ENCODE results near the gene SLC22A7.

SLC22A7 gene

DNA sequence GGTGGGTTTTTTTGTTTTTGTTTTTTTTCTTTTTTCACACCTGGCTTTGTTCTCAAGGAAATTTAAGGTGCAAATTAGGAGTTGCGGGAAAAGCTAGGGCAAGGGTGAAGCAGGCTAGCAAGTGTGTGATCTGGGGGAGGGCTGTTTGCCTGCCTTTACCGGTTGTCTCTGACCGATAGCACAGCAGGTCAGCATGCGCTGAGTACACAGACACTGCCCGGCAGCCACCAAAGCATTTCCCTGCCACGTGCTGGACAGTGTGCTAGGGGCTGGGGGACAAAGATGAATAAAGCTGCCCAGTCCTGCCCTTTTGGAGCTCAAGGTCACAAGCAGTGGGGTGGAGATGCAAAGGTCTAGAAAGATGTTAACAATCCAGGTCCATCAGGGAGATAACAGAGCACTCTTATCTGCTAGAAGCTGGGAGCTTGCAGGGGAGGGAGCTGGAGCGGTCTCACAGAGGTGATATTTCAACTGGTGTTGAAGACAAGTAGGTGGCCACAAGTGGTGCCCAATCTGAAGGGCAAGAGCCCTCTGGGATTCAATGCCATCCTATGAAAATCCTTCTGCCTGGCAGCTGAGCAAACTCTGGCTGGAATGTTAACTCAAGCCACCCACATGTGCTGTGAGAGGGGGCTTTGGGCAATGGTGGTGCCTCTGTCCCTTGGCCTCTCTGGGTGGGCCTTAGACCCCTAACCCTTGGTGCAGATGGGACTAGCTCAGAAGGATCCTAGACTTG lies 30.3 kb upstream of the SLC22A7 start:
- no peak for DNase-seq

DNA sequence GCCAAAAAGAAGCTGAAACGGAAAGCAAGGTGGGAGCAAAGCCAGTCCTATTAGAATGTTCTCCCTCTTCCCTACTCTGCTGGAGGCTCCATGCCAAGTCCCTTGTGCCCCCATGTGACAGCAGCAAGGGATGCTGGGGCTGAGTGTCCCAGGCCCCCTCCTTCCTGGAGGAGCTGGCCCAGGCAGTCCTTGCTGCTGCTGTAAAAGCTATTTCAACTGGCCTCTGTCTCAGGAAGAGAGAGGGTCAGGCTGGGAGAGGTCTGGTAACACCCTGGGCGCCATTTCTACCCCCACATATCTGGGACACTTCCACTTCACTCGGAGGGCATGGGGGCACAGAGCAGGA lies 29.7 kb upstream of the SLC22A7 start:
- DNase-seq = peak; percentile 7

DNA sequence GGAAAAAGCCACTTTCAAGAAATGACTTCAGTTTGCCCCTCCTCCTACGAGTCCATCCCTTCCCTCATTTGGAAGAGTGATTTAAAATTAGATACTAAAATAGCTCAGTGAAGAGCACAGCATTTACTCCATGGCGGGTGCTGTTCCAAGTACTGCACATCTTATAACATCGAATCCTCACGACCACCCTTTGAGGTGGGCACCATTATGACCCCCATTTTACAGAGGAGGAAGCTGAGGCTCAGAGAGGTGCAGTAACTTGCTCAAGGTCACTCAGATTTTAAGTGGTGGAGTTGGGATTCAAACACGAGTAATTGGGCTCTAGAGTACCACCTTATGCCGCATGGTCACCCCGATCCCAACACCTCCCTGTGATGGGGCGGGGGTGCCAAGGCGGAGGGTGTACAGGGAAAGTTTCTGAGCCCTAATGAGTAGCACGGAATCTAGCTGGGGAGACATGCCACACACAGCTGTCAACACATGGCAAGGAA lies 29.2 kb upstream of the SLC22A7 start:
- DNase-seq = no peak

DNA sequence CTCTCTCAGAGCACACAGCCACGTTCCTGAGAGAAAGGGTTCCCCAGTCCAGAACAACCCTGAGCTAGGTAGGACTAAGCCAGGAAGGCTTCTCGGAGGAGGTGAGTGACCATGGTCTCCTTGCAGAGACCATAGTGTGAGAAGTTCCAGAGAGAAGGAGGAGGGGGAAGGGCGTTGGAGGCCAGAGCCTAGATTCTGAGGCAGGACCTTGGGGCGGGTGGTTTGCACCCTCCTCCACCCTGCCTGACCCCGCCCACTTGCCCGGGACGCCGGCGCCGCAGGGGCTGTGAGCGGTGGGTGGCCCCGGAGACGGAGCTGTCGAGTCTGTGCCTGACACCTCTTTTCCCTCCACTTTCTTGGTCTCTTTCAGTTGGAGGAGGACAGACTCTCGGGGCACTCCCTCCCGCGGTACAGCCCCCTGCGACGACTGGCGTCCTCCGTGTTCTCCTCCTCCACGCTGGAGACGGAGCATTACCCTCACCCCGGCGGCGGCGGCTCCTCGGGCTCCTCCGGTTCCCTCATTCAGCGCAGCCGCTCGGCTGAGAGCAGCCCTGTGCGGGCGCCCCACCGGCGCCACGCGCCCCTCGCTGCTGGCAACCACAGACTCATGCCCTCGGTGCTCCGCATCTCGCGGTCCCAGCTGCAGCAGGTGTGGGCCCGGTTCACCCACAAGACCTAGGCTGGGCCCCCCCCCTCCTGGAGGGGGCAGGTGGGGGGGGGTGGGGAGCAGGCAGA lies 28.6 kb upstream of the SLC22A7 start:
- no peak for DNase-seq

DNA sequence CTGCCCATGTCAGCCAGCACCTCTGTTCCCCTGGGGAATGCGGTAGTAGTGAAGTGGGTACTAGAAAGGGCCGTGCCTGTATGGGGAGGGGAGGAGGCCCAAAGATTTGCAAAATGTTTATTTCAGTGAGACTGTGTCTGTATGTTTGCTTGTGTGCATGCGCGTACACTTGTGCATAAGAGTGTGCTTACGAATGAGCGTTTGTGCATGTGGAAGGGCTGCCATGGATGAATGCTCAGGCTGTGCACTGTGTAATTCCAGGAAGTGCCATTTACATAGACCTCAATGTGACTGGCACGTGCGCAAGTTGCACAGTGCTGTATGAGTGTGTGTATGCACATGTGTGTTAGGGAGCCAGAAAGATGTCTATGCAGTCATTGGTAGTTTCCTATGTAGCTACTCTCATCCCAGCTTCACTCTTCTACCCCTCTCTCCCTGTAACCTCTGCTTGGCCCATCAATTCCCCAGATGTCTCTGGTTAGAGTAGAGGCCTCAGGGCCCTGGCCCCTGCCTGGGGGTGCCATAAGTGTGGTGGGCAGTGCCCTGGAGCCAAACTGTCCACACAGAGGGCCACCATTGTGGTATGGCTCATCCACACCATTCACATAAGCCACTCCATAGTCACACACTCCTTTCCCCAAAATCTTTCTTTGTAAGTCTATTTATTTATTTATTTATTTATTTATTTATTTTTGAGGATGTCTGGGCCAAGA lies 26.8 kb upstream of the SLC22A7 start:
- DNase-seq = no peak

DNA sequence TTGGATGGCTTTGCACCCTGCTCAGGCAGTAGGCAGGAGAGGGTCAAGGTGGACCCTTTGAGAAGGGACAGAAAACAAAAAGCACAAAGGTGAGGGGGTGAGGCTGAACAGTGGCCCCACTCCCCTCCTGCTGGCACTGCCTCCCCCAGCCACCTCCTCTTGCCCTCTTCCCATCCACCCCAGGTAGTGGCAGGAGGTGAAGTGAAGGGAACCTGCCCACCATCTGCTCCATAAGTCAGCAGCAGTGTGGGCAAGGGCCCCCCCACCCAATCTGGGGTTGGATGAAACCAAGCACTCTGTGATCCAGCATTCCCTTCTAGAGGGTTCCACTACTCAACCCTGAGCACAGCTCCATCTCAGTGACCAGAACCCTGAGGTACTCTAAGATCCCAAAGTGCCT lies 26.1 kb upstream of the SLC22A7 start:
- DNase-seq = no peak

DNA sequence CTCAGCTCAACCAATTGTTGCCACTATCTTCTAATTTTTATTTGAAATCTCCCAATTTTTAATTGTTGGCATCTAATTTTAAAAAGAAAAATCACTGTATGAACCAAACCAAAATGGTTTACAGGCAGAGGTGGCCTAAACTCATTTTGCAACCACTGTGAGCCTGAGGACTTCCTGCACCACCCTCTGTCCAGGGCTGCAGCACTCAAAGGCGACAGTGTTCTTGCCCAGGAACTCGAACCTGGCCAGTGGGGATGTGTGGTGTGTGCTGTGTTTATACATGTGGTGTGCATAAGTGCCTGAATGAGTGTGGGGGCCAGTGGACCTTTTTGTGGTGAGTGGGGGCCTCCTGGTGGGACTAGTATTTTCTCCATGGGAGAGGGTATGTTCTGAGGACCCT lies 24.4 kb upstream of the SLC22A7 start:
- no peak for DNase-seq

DNA sequence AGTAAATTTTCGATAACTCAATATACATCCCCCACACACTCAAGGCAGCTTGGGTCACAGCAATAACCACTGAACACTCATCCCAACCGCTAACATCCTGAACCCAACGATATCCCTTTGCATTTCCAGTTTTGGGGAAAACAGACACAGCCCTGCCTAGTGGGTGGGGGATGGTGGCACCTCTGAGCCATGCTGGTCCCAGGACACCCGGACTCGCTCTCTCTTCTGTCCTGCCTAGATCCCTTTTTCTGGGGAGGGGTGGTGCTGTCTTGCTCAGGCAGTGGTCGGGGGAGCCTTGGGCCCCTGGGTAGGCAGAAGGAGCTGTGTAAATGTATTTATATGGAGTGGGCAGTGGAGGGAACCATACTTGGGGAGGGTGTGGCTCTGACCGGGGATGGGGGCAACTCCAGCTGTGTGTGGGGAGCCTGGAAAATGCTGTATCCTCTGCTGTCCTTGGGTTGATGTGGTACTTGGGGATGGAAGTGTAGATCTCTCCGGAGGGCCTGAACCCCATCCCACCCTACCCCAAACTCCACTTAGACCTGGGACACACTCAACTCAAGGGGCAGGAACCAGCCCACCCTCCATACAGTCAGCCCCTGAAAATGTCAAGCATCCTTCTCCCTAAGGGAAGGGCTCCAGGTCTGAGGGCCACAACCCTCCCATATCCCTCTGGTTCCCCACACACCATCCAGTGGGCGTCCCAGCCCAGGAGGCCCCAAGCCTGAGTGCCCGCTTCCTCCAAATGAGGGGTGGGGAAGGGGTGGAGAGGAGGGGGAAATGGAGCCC lies 23.7 kb upstream of the SLC22A7 start:
- no peak for DNase-seq

DNA sequence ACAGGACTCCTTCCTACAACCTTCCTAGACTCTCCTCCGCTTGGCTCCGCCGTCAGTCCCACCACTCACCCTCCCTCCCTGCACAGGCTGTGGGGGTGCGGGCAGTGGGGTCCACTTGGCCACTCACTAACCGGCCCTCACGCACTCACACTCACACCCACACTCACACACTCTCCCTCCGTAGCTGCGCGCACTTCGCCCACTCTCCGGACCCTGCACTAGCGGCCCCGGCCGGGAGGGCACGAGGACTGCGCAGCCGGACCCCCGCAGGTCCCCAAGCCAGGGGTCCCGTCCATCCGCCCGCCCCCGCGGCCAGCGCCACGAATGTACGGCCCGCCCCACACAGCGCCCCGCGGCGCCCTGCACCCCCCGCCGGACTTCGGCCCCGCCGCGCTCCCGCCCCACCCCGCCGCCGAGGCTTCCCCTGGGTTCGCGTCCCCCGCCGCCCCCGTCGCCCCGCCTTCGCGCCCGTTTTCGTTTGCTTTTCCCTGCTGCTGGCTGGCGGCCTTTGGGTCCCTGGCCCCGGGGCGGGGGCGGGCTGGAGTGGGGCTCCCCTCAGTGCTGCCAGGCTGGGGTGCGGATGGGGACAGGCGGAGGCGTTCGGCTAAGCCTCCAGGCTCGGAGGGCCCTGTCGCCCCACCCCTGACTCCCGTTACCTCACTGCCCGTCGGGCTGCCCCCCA lies 23.0 kb upstream of the SLC22A7 start:
- DNase-seq = no peak

DNA sequence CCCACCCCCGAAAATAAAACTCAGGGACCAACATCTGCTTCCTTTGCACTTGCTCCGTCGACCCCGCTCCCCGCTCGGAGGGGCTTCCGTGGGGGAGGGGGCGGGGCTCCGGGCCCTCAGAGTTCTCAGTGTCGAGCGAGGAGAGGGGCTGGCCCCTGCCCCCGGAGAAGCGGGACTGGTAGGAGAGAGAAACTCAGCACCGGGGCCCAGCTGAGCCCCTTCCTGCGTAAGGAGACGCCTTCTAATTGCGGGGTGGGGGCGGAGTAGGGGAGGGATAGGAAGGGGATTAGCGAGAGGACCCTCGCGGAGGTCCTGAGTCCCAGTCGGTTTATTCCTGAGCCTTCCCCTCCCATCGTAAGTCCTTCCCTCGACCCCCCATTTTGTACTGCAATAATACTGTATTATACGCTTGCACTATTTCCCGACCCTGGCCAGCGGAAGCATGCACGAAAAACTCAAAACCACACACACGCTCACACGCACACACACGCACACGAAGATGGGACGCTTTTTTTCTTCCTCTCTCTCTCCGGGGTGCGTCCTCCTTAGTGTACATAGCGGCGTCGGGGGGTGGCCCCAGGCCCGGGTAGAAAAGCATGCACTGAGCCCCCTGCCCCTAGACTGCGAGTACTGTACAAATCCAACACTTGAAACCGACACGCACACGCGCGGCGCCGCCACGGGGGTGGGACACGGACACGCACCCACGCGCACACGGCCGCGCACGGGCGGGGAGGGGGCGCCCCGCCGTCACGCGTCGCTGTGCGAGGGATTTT lies 22.1 kb upstream of the SLC22A7 start:
- DNase-seq = no peak

DNA sequence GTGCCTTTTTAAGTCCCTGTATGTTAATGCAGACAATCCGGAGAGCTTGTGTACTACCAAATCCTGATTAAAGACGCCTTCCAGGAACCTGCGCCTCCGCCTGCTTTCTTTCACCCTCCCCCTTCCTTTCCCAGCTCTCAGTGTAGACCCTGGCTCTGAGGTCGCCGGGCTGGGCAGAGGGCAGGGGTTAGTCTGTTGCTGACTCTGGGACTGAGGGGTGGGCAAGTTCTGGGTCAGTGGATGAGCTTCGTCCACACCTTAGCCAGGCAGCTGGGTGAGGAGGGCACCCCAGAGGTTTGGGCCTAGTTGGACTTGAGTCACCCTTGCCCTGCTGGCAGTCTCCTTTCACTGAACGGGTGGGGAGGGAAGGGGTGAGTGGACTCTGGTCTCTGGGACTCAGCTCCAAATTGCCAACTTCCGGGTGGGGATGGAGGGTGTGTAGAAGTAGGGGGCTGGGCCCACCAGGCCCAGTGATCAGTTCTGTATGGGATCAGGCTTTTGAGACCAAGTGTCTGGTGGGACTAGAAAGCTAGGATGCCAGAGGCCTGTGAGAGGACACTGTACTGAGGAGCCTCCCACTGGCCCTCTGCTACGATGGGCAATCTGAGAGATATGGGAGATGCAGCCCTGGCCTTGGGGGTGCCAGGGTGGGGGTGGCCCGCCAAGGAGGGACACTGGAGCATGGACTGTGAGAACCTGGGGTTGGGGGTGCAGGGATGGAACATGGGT lies 21.3 kb upstream of the SLC22A7 start:
- no peak for DNase-seq

DNA sequence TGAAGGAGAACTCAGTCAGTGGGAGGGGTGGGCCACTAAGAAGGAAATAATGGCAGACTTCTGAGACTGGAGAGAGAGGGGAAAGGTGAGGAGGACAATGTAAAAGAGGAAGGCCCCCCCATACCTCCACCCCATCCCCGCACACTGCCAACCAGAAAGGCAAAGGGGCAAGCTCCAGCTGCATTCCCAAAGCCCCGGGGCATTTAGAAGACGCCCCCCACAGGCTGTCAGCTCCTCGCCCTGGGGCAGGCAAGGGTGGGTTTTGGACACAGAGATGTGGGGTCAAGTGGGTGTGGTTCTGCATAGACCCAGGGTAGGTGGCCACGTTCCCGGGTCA lies 20.8 kb upstream of the SLC22A7 start:
- DNase-seq = no peak

DNA sequence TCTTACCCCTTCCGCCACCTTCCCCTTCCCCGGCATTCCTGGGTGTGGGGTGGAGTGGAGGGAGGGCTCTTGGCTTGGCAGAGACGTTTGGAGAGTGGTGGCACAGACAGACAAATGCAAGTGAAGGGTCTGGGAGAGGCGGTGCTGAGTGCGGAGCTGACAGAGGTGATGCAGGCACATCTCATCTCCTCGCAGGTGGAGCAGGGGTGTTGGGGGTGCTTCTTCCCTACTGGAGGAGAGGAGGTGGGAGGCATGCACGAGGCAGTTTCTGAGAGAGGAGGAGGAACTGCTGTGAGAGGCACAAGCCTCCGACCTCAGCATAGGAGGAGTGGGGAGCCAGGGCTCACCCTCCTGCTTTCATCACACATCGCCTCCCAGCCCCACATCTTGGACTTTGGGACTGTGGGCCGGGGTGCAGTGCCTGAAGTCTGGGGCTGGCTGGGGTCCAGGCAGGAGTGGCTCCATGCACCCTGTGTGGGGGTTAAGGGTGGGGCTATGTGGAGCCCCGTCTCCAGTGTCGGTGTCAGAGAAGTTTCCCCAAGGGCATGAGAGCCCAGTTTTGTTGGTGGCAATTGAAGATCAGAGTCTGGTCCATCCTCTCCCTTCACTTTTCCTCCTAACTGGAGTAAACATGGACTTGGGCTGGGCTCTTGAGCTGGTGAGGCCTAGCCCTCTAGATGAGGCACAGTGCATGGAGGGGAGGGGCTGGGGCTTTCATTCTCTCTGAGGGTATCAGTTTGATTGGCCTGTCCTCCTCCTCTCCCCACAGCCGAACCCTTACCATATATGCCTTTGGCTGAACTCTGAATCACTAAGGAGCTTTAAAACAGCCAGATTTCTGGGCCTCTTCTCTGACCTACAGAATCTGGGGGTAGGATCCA lies 20.2 kb upstream of the SLC22A7 start:
- no peak for DNase-seq

DNA sequence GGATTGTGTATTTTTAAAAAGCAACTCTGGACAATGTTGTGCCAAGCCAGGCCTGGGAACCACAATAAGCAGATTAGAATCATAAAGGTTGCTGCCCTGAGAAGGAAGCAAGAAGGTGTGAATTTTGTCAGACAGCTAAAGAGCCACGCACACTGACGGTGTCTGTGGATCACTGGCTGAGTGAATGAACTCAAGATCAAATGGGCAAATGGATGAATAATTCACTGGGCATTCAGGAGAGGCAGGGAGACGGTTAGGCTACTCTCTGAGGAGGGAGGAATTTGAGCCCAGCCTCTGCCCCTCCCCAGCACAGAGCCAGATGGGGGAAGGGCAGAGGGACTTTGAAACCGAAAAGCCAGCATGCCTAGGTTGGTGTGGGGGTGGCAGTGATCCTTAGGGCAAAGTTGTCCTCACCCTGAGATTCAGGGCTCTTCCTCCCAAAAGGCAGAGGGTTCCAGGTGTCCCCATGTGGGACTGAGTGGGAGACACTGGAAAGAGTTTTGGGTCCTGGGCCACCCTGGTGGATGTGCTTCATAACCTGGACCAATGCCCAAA lies 19.5 kb upstream of the SLC22A7 start:
- no peak for DNase-seq

DNA sequence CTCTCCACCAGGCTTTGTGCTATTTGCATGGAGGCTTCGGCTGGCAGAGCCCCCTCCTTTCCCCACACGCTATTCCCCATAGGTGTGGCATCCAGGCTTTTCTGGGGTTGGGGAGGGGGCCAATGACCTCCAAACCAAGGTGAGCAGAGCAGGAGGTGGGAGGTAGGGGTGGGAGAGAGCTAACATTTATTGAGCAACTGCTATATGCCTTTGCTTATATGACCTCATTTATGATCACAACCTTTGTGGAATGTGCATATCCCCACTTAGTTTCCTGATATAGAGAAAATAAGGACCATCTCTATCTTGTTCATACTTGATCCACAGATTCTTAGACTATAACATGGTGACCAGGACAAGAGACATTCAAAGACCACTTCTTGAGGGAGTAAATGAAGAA lies 17.8 kb upstream of the SLC22A7 start:
- no peak for DNase-seq

DNA sequence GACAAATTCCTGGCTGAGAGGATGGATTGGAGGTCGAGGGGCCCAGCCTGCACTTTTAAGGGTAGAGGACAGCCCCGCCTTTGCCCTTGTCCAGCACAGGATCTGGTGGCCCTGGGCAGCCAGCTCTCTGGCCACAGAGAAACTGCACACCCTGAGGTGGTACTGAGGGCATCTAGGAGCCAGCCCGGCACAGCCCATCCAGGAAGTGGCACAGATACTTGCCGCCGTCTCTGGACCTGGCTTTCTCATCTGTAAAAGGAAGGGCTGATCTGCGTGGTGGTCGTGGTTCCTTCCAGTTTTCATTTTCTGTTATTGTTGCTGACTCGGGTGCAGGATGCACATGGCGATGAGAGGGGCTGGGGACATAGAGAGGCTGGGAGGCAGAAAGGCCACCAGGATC lies 16.0 kb upstream of the SLC22A7 start:
- DNase-seq = no peak

DNA sequence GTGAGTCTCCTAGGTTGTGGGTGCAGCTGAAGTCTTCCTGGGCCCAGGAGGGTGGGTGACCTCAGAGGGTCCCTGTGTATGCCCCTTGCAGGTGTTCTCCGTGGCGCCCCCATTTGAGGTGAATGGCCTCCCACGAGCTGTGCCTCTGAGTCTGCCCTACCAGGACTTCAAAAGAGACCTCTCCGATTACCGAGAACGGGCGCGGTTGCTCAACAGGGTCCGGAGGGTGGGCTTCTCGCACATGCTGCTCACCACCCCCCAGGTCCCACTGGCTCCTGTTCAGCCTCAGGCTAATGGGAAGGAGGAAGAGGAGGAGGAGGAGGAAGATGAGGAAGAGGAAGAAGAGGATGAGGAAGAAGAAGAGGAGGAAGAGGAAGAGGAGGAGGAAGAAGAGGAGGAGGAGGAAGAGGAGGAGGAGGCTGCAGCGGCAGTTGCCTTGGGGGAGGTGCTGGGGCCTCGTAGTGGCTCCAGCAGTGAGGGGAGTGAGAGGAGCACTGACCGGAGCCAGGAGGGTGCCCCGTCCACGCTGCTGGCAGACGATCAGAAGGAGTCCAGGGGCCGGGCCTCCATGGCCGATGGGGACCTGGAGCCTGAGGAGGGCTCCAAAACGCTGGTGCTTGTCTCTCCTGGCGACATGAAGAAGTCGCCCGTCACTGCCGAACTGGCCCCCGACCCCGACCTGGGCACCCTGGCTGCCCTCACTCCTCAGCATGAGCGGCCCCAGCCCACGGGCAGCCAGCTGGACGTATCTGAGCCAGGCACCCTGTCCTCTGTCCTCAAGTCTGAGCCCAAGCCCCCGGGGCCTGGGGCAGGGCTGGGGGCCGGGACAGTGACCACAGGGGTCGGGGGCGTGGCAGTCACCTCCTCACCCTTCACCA lies 15.2 kb upstream of the SLC22A7 start:
- no peak for DNase-seq

DNA sequence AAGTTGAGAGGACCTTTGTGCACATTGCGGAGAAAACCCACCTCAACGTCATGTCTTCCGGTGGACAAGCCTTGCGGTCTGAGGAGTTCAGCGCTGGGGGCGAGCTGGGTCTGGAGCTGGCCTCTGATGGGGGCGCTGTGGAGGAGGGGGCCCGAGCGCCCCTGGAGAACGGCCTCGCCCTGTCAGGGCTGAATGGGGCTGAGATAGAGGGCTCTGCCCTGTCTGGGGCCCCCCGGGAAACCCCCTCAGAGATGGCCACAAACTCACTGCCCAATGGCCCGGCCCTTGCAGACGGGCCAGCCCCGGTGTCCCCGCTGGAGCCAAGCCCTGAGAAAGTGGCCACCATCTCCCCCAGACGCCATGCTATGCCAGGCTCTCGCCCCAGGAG lies 14.6 kb upstream of the SLC22A7 start:
- DNase-seq = no peak

DNA sequence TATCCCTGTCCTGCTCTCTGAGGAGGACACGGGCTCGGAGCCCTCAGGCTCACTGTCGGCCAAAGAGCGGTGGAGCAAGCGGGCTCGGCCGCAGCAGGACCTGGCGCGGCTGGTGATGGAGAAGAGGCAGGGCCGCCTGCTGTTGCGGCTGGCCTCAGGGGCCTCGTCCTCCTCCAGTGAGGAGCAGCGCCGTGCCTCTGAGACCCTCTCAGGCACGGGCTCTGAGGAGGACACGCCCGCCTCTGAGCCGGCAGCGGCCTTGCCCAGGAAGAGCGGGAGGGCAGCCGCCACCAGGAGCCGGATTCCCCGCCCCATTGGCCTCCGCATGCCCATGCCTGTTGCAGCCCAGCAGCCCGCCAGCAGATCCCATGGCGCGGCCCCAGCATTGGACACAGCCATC lies 14.2 kb upstream of the SLC22A7 start:
- no peak for DNase-seq

Measured in inflammatory macrophage treated with lipopolysaccharide for 4 hours (primary cell).